Natural killer cell (primary cell): ENCODE data around the gene OBSCN. TPM values are rescaled to one million over a fixed set of nuclear protein-coding genes. Genes with fewer than 3 reads are reported as not detected.
A peak's percentile ranks its signal among the peaks of the same experiment; 100 is the strongest.

Experiments used
- ATAC-seq, 3 donors: fragments of 150-1000 bp in 2 of 3; fragments of 200-7000 bp in 1 of 3; cut with Tn5 transposase; 1 replicate in 1 of 3; 2 replicates in 2 of 3; pipeline ENCODE4 v1.10.0; 2021; ENCODE audit warnings: mild to moderate bottlenecking in 2 of 3, moderate library complexity in 2 of 3
- DNase-seq, 2 donors: peaks; one replicate each; pipeline versions ENCODE4 v3.0.0 to v3.0.0-alpha.2; 2013 to 2021; ENCODE audit warnings: mixed read lengths in 1 of 2
- H3K27ac ChIP-seq: one replicate; pipeline ENCODE4 v1.5.1; 2013; ENCODE audit warnings: mild to moderate bottlenecking, low read length
- H3K27me3 ChIP-seq: one replicate; pipeline ENCODE4 v1.6.1; 2013; ENCODE audit warnings: low read length; ENCODE audit not compliant: control insufficient read depth, insufficient read depth
- H3K36me3 ChIP-seq: one replicate; pipeline ENCODE4 v1.6.1; 2013; ENCODE audit warnings: low read length; ENCODE audit not compliant: control insufficient read depth, insufficient read depth
- H3K4me1 ChIP-seq: one replicate; pipeline ENCODE4 v1.6.1; 2013; ENCODE audit warnings: low read length; ENCODE audit not compliant: control insufficient read depth, insufficient read depth
- H3K4me3 ChIP-seq: one replicate; pipeline ENCODE4 v1.5.1; 2013; ENCODE audit warnings: low read length
- H3K9me3 ChIP-seq: one replicate; pipeline ENCODE4 v1.6.1; 2013; ENCODE audit warnings: low read length; ENCODE audit not compliant: control insufficient read depth, insufficient read depth
- H3K27ac Mint-ChIP-seq, 2 donors: one replicate each; pipeline ENCODE4 v1.8.0; 2022; ENCODE audit warnings: mild to moderate bottlenecking in 2 of 2, mixed read lengths in 2 of 2, moderate library complexity in 1 of 2
- H3K27me3 Mint-ChIP-seq, 2 donors: one replicate each; pipeline ENCODE4 v1.8.0; 2022; ENCODE audit warnings: low read depth in 2 of 2, mixed read lengths in 2 of 2
- H3K36me3 Mint-ChIP-seq: one replicate; pipeline ENCODE4 v1.8.0; 2022; ENCODE audit warnings: mixed read lengths
- H3K4me1 Mint-ChIP-seq, 2 donors: one replicate each; pipeline ENCODE4 v1.8.0; 2022; ENCODE audit warnings: mixed read lengths in 2 of 2
- H3K4me3 Mint-ChIP-seq: one replicate; pipeline ENCODE4 v1.8.0; 2022; ENCODE audit warnings: mild to moderate bottlenecking, moderate library complexity, mixed read lengths
- H3K9me3 Mint-ChIP-seq, 2 donors: one replicate each; pipeline ENCODE4 v1.8.0; 2022; ENCODE audit warnings: mixed read lengths in 2 of 2
- WGBS: methylation state at CpG from one replicate; pipeline ENCODE4 v1.1.7; 2013; ENCODE audit warnings: missing lambda C conversion rate; ENCODE audit not compliant: insufficient coverage; 5-methylcytosine and 5-hydroxymethylcytosine counted together
- intact Hi-C: fragments of 100-400 bp; cut with micrococcal nuclease; formaldehyde crosslinking; loops from one replicate; pipeline ENCODE4 v1.14.2; 2022
- total RNA-seq, 4 donors: library from RNA; stranded (reverse); fragments of 120-200 nt in 1 of 4; gene quantifications; one replicate each; pipeline versions ENCODE4 v1.2.3 to v1.2.4, GENCODE V29; 2013 to 2022
- TF ChIP-seq, protein P1 (sequence below): fragments of 200-600 bp; IDR thresholded peaks from one replicate; pipeline ENCODE4 v1.8.0; 2022; ENCODE audit warnings: antibody characterized with exemption

Gene OBSCN
- total RNA-seq, 3 donors from 2014 or later (not counting 1 experiment from before 2014, with no cell fraction given) = 9.6 to 30.0 (median 14.3) TPM

DNA sequence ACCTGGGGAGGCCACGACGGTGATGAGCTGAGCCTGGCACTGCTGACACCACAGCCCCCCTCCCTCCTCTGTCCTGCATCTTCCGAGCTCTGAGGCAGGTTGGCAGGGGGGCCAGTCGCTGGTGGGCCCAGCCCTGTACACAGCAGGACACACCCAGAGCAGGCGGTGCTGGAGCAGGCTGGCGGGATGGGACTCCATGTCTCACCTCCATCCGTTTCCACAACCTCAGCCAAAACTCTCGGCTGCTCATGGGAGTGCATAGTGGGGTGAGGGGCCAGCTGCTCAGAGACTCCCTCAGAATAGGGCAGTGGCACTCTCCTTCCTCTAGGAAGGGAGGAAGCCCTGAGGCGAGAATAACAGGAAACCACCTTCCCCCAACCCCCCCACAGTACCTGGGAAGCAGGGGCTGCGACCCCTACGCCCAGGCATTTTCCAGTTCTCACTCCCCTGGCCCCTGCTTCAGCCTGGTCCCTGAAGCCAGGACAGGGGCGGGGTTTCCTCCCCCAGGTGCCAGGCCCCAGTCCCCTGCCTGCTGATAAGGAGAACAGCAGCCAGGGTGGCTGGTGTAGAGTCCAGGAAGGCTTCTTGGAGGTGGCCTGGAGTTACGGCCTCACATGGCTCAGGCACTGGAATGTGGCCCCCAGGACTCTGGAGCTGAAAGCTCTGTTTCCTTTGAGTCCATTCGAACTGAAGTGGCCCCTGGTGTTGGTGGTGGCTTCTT is 45.4 kb upstream of the OBSCN start:
- DNase-seq = no peak
- no peaks in the 10 kb centered on the region for H3K9me3 ChIP-seq
- no peaks in the 10 kb centered on the region for H3K27me3 ChIP-seq
- H3K27me3 Mint-ChIP-seq = no peaks in the 10 kb centered on the region
- no peak for ATAC-seq
- intact Hi-C loops = no loop called here
- TF ChIP-seq, protein P1, sequence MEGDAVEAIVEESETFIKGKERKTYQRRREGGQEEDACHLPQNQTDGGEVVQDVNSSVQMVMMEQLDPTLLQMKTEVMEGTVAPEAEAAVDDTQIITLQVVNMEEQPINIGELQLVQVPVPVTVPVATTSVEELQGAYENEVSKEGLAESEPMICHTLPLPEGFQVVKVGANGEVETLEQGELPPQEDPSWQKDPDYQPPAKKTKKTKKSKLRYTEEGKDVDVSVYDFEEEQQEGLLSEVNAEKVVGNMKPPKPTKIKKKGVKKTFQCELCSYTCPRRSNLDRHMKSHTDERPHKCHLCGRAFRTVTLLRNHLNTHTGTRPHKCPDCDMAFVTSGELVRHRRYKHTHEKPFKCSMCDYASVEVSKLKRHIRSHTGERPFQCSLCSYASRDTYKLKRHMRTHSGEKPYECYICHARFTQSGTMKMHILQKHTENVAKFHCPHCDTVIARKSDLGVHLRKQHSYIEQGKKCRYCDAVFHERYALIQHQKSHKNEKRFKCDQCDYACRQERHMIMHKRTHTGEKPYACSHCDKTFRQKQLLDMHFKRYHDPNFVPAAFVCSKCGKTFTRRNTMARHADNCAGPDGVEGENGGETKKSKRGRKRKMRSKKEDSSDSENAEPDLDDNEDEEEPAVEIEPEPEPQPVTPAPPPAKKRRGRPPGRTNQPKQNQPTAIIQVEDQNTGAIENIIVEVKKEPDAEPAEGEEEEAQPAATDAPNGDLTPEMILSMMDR = no peak
- no peaks in the 10 kb centered on the region for H3K36me3 Mint-ChIP-seq
- WGBS = 38% methylated on average over 14 of the region's 14 CpGs
- no peak overlapping the region for H3K27ac Mint-ChIP-seq
- peaks cover 17 to 25% of the 10 kb centered on the region in 2 donors for H3K4me1 Mint-ChIP-seq
- H3K4me3 Mint-ChIP-seq = no peak overlapping the region
- H3K4me3 ChIP-seq = no peak overlapping the region
- H3K36me3 ChIP-seq = no peaks in the 10 kb centered on the region
- H3K4me1 ChIP-seq = peaks cover 32% of the 10 kb centered on the region
- no peaks in the 10 kb centered on the region for H3K9me3 Mint-ChIP-seq
- no peak overlapping the region for H3K27ac ChIP-seq

DNA sequence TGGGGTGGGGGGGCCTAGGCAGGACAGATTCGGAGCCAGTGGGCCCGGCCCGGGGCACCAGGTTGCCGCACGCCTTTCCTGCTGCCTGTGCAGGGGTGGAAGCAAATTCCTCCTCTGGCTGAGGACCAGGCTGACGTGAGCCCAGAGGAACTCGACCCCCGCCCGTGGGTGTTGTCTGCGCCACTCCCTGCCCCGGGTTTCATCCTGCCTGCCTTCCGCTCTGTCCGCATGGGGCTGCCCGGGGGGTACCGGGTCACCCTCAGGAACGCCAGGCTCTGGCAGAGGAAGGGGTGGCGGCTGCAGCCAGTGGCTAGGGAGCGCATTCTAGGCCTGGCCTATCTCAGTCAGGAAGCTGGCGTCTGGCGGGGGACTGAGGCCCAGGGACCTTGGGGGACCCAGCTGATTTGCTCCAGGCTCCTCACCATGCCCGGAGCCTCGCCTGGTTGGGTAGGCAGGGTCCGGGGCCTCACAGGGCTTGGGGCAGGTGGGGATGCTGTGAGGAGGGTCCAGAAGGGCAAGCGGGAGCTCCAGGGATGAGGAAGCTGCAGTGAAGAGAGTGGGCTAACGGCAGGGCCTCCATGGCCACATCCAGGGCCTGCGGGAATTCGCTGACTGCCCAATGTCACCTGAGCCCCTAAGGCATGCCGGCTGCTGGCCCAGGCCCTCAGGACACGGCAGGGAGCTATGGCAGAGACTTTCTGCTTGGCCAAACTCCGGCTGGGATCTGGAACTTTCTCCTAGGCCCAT is 44.7 kb upstream of the OBSCN start:
- 67% methylated on average over 30 of the region's 30 CpGs for WGBS
- H3K9me3 ChIP-seq = no peaks in the 10 kb centered on the region

DNA sequence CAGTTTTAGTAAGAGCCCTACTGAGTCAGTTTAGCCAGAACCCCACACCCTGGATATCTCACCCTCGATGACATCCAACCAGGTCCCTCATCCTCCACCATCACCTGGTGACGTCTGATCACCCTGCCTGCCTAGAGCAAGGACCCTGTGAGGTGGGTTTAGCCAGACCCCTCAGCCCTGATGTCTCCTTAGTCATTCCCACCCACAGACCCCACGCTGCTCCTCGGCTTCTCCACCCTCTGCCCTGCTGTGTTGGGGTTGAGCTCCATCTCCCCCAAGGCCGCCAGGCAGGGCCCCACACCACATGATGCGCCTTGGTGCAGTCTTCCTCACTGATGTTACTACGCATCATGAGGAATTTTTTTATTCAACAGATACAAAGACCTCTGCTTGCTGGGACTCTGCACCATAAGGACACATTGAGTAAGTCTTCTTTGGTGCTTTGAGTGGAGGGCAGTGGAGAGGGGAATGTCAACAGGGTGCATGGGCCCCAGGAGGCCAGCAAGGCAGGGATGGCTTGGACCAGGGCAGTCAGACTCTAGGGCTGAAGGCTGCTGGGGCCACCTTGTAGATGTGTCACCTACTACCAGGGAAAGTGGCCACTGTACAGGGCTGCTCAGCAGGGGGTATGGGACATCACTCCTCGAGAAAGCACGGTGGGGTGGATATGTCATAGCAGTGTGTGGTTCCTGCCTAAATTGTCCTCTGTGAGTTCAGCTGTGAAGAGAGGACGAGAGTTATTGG is 43.9 kb upstream of the OBSCN start:
- Mint-ChIP-seq H3K27ac (peak overlapping the region; percentile 94 to 95), H3K27me3 (no peaks in the 10 kb centered on the region), H3K36me3 (no peaks in the 10 kb centered on the region), H3K4me3 (peak overlapping the region; percentile 49), H3K4me1 (peaks cover 23 to 34% of the 10 kb centered on the region in 2 donors), H3K9me3 (no peaks in the 10 kb centered on the region)
- no peaks in the 10 kb centered on the region for H3K36me3 ChIP-seq
- DNase-seq = no peak
- 94% methylated on average over 9 of the region's 10 CpGs for WGBS
- intact Hi-C loops = no loop called here
- no peak overlapping the region for H3K4me3 ChIP-seq
- ATAC-seq = no peak
- no peaks in the 10 kb centered on the region for H3K27me3 ChIP-seq
- TF ChIP-seq, protein P1 = no peak
- H3K4me1 ChIP-seq = peaks cover 32% of the 10 kb centered on the region
- no peaks in the 10 kb centered on the region for H3K9me3 ChIP-seq
- no peak overlapping the region for H3K27ac ChIP-seq

More for the DNA sequence above, 44.7 kb upstream of the OBSCN start:
- H3K36me3 Mint-ChIP-seq = no peaks in the 10 kb centered on the region
- Histone ChIP-seq H3K27ac (no peak overlapping the region), H3K4me1 (peaks cover 32% of the 10 kb centered on the region), H3K36me3 (no peaks in the 10 kb centered on the region), H3K27me3 (no peaks in the 10 kb centered on the region), H3K4me3 (no peak overlapping the region)
- no peak for DNase-seq
- peaks cover 17 to 30% of the 10 kb centered on the region in 2 donors for H3K4me1 Mint-ChIP-seq
- TF ChIP-seq, protein P1 = no peak
- H3K4me3 Mint-ChIP-seq = no peak overlapping the region
- intact Hi-C loops = no loop called here
- H3K27me3 Mint-ChIP-seq = no peaks in the 10 kb centered on the region
- H3K27ac Mint-ChIP-seq = no peak overlapping the region
- H3K9me3 Mint-ChIP-seq = no peaks in the 10 kb centered on the region
- ATAC-seq = no peak
